ENCODE results near the gene ZBED1. TPM values are rescaled to one million over a fixed set of nuclear protein-coding genes. Genes with fewer than 3 reads are reported as not detected.

ZBED1 gene
- total and polyA plus RNA-seq, 4 donors = 15.9 to 49.0 (median 26.9) TPM

DNA sequence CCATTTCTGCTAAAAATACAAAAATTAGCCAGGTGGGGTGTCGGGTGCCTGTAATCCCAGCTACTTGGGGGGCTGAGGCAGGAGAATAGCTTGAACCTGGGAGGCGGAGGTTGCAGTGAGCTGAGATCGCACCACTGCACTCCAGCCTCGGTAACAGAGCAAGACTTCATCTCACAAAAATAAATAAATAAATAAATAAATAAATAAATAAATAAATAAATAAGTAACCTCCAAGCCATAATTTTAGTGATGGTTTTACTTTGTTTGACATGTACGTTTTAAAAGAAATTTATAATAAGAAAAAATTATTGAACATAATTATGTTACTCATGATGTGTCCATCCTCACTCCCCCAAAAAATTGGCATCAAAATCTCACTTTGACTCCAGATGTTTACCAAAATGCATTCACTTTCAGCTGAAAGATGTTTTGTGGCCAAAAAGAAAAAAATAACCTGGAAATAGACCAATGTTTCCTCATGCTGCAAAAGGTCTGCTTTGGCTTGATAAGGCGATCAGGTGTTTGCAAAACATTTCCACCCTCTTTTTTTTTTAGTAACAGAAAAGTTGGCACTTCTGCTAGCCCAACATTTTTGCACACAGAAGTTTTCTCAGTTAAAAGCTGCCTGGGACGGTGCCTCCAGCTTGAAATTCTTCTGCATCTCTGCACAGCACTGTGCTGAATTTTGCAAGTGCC is 42.2 kb upstream of the ZBED1 start:
- no peak for DNase-seq (ENCODE audit: low spot score)
- TF ChIP-seq, protein P1, sequence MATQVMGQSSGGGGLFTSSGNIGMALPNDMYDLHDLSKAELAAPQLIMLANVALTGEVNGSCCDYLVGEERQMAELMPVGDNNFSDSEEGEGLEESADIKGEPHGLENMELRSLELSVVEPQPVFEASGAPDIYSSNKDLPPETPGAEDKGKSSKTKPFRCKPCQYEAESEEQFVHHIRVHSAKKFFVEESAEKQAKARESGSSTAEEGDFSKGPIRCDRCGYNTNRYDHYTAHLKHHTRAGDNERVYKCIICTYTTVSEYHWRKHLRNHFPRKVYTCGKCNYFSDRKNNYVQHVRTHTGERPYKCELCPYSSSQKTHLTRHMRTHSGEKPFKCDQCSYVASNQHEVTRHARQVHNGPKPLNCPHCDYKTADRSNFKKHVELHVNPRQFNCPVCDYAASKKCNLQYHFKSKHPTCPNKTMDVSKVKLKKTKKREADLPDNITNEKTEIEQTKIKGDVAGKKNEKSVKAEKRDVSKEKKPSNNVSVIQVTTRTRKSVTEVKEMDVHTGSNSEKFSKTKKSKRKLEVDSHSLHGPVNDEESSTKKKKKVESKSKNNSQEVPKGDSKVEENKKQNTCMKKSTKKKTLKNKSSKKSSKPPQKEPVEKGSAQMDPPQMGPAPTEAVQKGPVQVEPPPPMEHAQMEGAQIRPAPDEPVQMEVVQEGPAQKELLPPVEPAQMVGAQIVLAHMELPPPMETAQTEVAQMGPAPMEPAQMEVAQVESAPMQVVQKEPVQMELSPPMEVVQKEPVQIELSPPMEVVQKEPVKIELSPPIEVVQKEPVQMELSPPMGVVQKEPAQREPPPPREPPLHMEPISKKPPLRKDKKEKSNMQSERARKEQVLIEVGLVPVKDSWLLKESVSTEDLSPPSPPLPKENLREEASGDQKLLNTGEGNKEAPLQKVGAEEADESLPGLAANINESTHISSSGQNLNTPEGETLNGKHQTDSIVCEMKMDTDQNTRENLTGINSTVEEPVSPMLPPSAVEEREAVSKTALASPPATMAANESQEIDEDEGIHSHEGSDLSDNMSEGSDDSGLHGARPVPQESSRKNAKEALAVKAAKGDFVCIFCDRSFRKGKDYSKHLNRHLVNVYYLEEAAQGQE (IDR thresholded peaks at IDR 0.05) = no peak
- TF ChIP-seq TAF1 (conservative IDR thresholded peaks at IDR 0.05) = no peak
- TF ChIP-seq GABPA (IDR thresholded peaks at IDR 0.05 in 1 of 2, conservative IDR thresholded peaks at IDR 0.05 in 1 of 2) = no peak
- no peak for TF ChIP-seq HNF4A (conservative IDR thresholded peaks at IDR 0.05)
- TF ChIP-seq FOXA2 (IDR thresholded peaks at IDR 0.05) = no peak
- no peak for TF ChIP-seq RAD21 (IDR thresholded peaks at IDR 0.05)
- TF ChIP-seq EGR1 (IDR thresholded peaks at IDR 0.05; ENCODE audit: low read depth in 2 of 2) = no peak
- no peak for TF ChIP-seq YY1 (IDR thresholded peaks at IDR 0.05)
- Histone ChIP-seq H3K9ac (ENCODE audit: low read depth in 1 of 2, low read length in 2 of 2) (no peak overlapping the region), H3K9me3 (ENCODE audit: control insufficient read depth in 4 of 4, low read length in 3 of 4) (no peaks in the 10 kb centered on the region), H3K27me3 (ENCODE audit: control insufficient read depth in 4 of 4, insufficient read depth in 4 of 4, low read length in 3 of 4) (no peaks in the 10 kb centered on the region), H3K27ac (ENCODE audit: low read depth in 1 of 2, low read length in 2 of 2) (no peak overlapping the region), H3K36me3 (ENCODE audit: control insufficient read depth in 4 of 4, insufficient read depth in 3 of 4, low read depth in 1 of 4, low read length in 3 of 4) (no peaks in the 10 kb centered on the region), H3K4me1 (ENCODE audit: control insufficient read depth in 4 of 4, insufficient read depth in 4 of 4, low read length in 3 of 4) (peaks cover 0 to 3% (median 2%) of the 10 kb centered on the region in 4 donors), H3K4me3 (ENCODE audit: low read depth in 1 of 3, low read length in 3 of 3) (no peak overlapping the region)
- WGBS = 69% methylated on average over 7 of the region's 7 CpGs

DNA sequence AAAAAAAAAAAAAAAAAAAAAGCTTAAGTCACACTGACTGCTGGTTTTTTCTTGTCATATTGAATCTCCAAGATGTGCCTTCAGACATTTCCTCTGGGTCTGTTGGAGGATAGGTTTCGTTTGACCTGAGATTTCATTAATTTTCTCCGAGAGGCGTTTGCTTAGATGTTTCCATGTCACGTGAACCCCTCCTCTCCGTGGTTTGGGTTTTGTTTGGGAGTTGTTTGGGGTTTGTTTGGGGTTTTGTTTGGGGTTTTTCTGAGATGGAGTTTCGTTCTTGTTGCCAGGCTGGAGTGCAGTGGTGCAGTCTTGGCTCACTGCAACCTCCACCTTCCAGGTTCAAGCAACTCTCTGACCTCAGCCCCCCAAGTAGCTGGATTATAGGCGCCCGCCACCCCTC is 40.8 kb upstream of the ZBED1 start:
- no peak for DNase-seq (ENCODE audit: low spot score)
- no peaks in the 10 kb centered on the region for H3K36me3 ChIP-seq (ENCODE audit: control insufficient read depth in 4 of 4, insufficient read depth in 3 of 4, low read depth in 1 of 4, low read length in 3 of 4)
- no peaks in the 10 kb centered on the region for H3K9me3 ChIP-seq (ENCODE audit: control insufficient read depth in 4 of 4, low read length in 3 of 4)

More for the DNA sequence above, 40.8 kb upstream of the ZBED1 start:
- H3K9ac ChIP-seq (ENCODE audit: low read depth in 1 of 2, low read length in 2 of 2) = no peak overlapping the region
- H3K4me3 ChIP-seq (ENCODE audit: low read depth in 1 of 3, low read length in 3 of 3) = no peak overlapping the region
- WGBS = 91% methylated on average over 8 of the region's 8 CpGs
- TF ChIP-seq GABPA (IDR thresholded peaks at IDR 0.05 in 1 of 2, conservative IDR thresholded peaks at IDR 0.05 in 1 of 2) = no peak
- no peak for TF ChIP-seq HNF4A (conservative IDR thresholded peaks at IDR 0.05)
- TF ChIP-seq, protein P2, sequence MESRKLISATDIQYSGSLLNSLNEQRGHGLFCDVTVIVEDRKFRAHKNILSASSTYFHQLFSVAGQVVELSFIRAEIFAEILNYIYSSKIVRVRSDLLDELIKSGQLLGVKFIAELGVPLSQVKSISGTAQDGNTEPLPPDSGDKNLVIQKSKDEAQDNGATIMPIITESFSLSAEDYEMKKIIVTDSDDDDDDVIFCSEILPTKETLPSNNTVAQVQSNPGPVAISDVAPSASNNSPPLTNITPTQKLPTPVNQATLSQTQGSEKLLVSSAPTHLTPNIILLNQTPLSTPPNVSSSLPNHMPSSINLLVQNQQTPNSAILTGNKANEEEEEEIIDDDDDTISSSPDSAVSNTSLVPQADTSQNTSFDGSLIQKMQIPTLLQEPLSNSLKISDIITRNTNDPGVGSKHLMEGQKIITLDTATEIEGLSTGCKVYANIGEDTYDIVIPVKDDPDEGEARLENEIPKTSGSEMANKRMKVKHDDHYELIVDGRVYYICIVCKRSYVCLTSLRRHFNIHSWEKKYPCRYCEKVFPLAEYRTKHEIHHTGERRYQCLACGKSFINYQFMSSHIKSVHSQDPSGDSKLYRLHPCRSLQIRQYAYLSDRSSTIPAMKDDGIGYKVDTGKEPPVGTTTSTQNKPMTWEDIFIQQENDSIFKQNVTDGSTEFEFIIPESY (IDR thresholded peaks at IDR 0.05) = no peak
- TF ChIP-seq RXRA (IDR thresholded peaks at IDR 0.05) = no peak
- TF ChIP-seq TAF1 (conservative IDR thresholded peaks at IDR 0.05) = no peak
- TF ChIP-seq, protein P3, sequence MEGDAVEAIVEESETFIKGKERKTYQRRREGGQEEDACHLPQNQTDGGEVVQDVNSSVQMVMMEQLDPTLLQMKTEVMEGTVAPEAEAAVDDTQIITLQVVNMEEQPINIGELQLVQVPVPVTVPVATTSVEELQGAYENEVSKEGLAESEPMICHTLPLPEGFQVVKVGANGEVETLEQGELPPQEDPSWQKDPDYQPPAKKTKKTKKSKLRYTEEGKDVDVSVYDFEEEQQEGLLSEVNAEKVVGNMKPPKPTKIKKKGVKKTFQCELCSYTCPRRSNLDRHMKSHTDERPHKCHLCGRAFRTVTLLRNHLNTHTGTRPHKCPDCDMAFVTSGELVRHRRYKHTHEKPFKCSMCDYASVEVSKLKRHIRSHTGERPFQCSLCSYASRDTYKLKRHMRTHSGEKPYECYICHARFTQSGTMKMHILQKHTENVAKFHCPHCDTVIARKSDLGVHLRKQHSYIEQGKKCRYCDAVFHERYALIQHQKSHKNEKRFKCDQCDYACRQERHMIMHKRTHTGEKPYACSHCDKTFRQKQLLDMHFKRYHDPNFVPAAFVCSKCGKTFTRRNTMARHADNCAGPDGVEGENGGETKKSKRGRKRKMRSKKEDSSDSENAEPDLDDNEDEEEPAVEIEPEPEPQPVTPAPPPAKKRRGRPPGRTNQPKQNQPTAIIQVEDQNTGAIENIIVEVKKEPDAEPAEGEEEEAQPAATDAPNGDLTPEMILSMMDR (IDR thresholded peaks at IDR 0.05; ENCODE audit: low read depth, low read length, missing input control) = no peak
- TF ChIP-seq HNF4G (IDR thresholded peaks at IDR 0.05) = no peak
- TF ChIP-seq JUND (IDR thresholded peaks at IDR 0.05) = no peak
- no peak overlapping the region for H3K27ac ChIP-seq (ENCODE audit: low read depth in 1 of 2, low read length in 2 of 2)
- H3K4me1 ChIP-seq (ENCODE audit: control insufficient read depth in 4 of 4, insufficient read depth in 4 of 4, low read length in 3 of 4) = peaks cover 0 to 3% (median 2%) of the 10 kb centered on the region in 4 donors
- no peaks in the 10 kb centered on the region for H3K27me3 ChIP-seq (ENCODE audit: control insufficient read depth in 4 of 4, insufficient read depth in 4 of 4, low read length in 3 of 4)
